HepG2 (cell line): Measurements from ENCODE around the gene PNLIPRP1.

Experiments
- ELF4 ChIP-seq: sonication (generic); formaldehyde crosslinking; IDR thresholded peaks from 2 replicates; pipeline ENCODE4 v1.5.0; 2020; ENCODE audit warnings: missing genetic modification reagents, mild to moderate bottlenecking, moderate library complexity, borderline replicate concordance
- RFXAP ChIP-seq: sonication (generic); formaldehyde crosslinking; IDR thresholded peaks from 2 replicates; pipeline ENCODE4 v1.4.0; 2020; ENCODE audit warnings: missing genetic modification reagents, borderline replicate concordance
- SIN3A ChIP-seq: IDR thresholded peaks from 2 replicates; pipeline ENCODE4 v1.6.1; 2011; ENCODE audit warnings: low read depth, mild to moderate bottlenecking, control low read depth, low read length, borderline replicate concordance
- TCF7L2 ChIP-seq: IDR thresholded peaks from 2 replicates; pipeline ENCODE4 v1.6.1; 2011; ENCODE audit warnings: mild to moderate bottlenecking, low read depth, low read length, moderate library complexity
- THAP8 ChIP-seq: sonication (generic); formaldehyde crosslinking; IDR thresholded peaks from 2 replicates; pipeline ENCODE4 v1.5.1; 2020; ENCODE audit warnings: missing genetic modification reagents, mild to moderate bottlenecking, borderline replicate concordance
- ZFYVE20 ChIP-seq: sonication (generic); formaldehyde crosslinking; IDR thresholded peaks from 2 replicates; pipeline ENCODE4 v1.8.0; 2023; ENCODE audit warnings: low read depth, mild to moderate bottlenecking, moderate library complexity, missing genetic modification reagents, borderline replicate concordance

- TF ChIP-seq THAP8 (CRISPR knock-in tag) (no peak), SIN3A (no peak), ELF4 (CRISPR knock-in tag) (no peak), RFXAP (CRISPR knock-in tag) (no peak), ZFYVE20 (CRISPR knock-in tag) (no peak), TCF7L2 (no peak)
Measured at GRCh38 chr10:116611153-116611545, 20.4 kb downstream of the PNLIPRP1 start.
